T-helper 1 cell (primary cell): ENCODE results near the gene CD247.

Source experiments
- DNase-seq, 5 donors: peaks; one replicate each; pipeline ENCODE4 v3.0.0-alpha.2; 2012 to 2020

The CD247 gene

GRCh38 chr1:167487614-167488013, 30.7 kb downstream of the CD247 start:
- no peak for DNase-seq

- DNase-seq, result no peak
Measured at GRCh38 chr1:167486090-167486824, 32.1 kb downstream of the CD247 start.

- DNase-seq, result no peak
Measured at GRCh38 chr1:167484726-167485502, 33.4 kb downstream of the CD247 start.

- DNase-seq, result peak in 1 of 5 donors; percentile 34
Measured at GRCh38 chr1:167483790-167484189, 34.5 kb downstream of the CD247 start.

- peak in 3 of 5 donors; percentile 38 to 67 (median 40) for DNase-seq
Measured at GRCh38 chr1:167482184-167482583, 36.1 kb downstream of the CD247 start.

- no peak for DNase-seq
Measured at GRCh38 chr1:167479331-167479979, 38.9 kb downstream of the CD247 start.

- no peak for DNase-seq
Measured at GRCh38 chr1:167477986-167478385, 40.3 kb downstream of the CD247 start.

GRCh38 chr1:167476061-167476460, 42.3 kb downstream of the CD247 start:
- DNase-seq, result no peak

- DNase-seq, result peak in 4 of 5 donors; percentile 39 to 64 (median 46)
Measured at GRCh38 chr1:167474191-167474641, 44.1 kb downstream of the CD247 start.

GRCh38 chr1:167473761-167474160, 44.6 kb downstream of the CD247 start:
- DNase-seq, result no peak

GRCh38 chr1:167472752-167473521, 45.4 kb downstream of the CD247 start:
- DNase-seq, result no peak

GRCh38 chr1:167471568-167471967, 46.8 kb downstream of the CD247 start:
- DNase-seq, result no peak

- DNase-seq, result no peak
Measured at GRCh38 chr1:167469280-167469965, 48.9 kb downstream of the CD247 start.

GRCh38 chr1:167467752-167468151, 50.6 kb downstream of the CD247 start:
- DNase-seq, result no peak

- no peak for DNase-seq
Measured at GRCh38 chr1:167467126-167467710, 51.1 kb downstream of the CD247 start.

GRCh38 chr1:167465743-167466142, 52.6 kb downstream of the CD247 start:
- DNase-seq, result no peak

- DNase-seq, result no peak
Measured at GRCh38 chr1:167465018-167465417, 53.3 kb downstream of the CD247 start.

- no peak for DNase-seq
Measured at GRCh38 chr1:167463875-167464575, 54.3 kb downstream of the CD247 start.

- DNase-seq, result no peak
Measured at GRCh38 chr1:167463080-167463479, 55.2 kb downstream of the CD247 start.

GRCh38 chr1:167462341-167462740, 56.0 kb downstream of the CD247 start:
- no peak for DNase-seq

- DNase-seq, result peak in 3 of 5 donors; percentile 40 to 63 (median 58)
Measured at GRCh38 chr1:167460836-167461235, 57.5 kb downstream of the CD247 start.
